ENCODE data around the gene GPC5. TPM values are rescaled to one million over a fixed set of nuclear protein-coding genes. Genes with fewer than 3 reads are reported as not detected.

Gene GPC5
- total and polyA plus RNA-seq, 2 donors (not counting 3 experiments of a cell fraction or from before 2014, with no cell fraction given), result 0.59 to 0.97 TPM

DNA sequence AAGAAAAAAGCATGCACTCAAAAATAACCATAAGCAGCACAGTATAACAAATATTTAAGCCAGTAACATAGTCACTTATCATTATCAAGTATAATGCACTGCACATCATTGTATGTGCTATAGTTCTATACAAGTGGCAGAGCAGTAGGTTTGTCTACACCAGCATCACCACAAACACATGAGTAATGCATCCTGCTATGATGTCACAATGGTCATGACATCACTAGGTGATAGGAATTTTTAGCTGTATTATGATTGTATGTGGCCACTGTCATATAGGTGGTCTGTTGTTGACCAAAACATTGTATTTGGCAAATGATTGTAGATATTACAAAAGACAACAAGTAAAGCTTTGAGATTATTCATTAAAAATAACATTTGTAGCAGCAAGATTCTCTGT is 967.5 kb downstream of the GPC5 start:
- no peak overlapping the region for H3K4me2 ChIP-seq (ENCODE audit: insufficient read depth, low read length)
- intact Hi-C loops (cut with micrococcal nuclease), result no loop called here
- H3K79me2 ChIP-seq (ENCODE audit: control insufficient read depth, insufficient read depth, low read length), result no peaks in the 10 kb centered on the region
- no peaks in the 10 kb centered on the region for H3K36me3 ChIP-seq (ENCODE audit: control insufficient read depth in 2 of 2, extremely low read depth in 1 of 2, insufficient read depth in 2 of 2, low read length in 2 of 2)
- no peaks in the 10 kb centered on the region for H3K27me3 ChIP-seq (ENCODE audit: control insufficient read depth in 2 of 2, insufficient read depth in 2 of 2, low read length in 2 of 2)
- POLR2A ChIA-PET, result no interaction called here
- no peak overlapping the region for H3K27ac ChIP-seq (ENCODE audit: insufficient read depth, low read depth, low read length)
- peaks cover 2% of the 10 kb centered on the region for H3K9me3 ChIP-seq (replicated peaks; ENCODE audit: control insufficient read depth, insufficient read depth, low read length)
- H3K9me1 ChIP-seq (replicated peaks; ENCODE audit: control insufficient read depth, extremely low read depth, insufficient read depth, low read length), result no peaks in the 10 kb centered on the region
- H3K9ac ChIP-seq (replicated peaks; ENCODE audit: extremely low read depth, insufficient read depth, low read length), result no peak overlapping the region
- TF ChIP-seq FOS (IDR thresholded peaks at IDR 0.05; ENCODE audit: borderline replicate concordance, insufficient read depth, low read length), result no peak
- no TSS peak for BruUV-seq (replicated peaks)
- no peaks in the 10 kb centered on the region for H3K4me1 ChIP-seq (ENCODE audit: control insufficient read depth, extremely low read depth, insufficient read depth, low read length)
- no peak for FAIRE-seq
- no peak overlapping the region for H2AFZ ChIP-seq (ENCODE audit: low read depth, low read length)
- DNase-seq (ENCODE audit: low read depth, low spot score), result no peak
- CTCF ChIA-PET, result no interaction called here
- H4K20me1 ChIP-seq (replicated peaks; ENCODE audit: control insufficient read depth, extremely low read depth, insufficient read depth, low read length), result no peaks in the 10 kb centered on the region
- dilution Hi-C loops (cut with MboI; ENCODE audit: extremely low pct_ligation_motif_present, low sequenced_read_pairs), result no loop called here
- H3K4me3 ChIP-seq (replicated peaks in 1 of 3; ENCODE audit: insufficient read depth in 1 of 3, low read depth in 1 of 3, low read length in 3 of 3), result no peak overlapping the region

DNA sequence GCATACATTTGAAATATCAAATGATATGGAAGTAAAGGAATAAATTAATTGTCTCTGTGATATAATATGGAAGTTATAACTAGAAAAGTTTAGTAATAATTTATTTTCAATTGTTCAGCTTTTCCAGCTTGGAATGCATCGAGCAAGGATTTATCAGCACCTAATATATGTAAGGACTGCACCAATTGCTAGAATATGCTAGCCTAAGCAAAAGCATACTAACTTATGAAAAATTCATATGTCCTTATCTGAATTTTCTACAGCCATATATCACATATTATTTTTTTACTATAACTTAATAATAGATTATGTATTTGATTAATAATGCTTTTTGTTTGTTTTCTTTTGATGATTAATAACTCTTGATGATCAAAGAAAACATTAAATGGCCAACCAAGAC is 979.0 kb downstream of the GPC5 start:
- Histone ChIP-seq H3K9me1 (replicated peaks; ENCODE audit: control insufficient read depth, extremely low read depth, insufficient read depth, low read length) (no peaks in the 10 kb centered on the region), H3K4me2 (ENCODE audit: insufficient read depth, low read length) (no peak overlapping the region), H3K27ac (ENCODE audit: insufficient read depth, low read depth, low read length) (no peak overlapping the region), H3K36me3 (ENCODE audit: control insufficient read depth in 2 of 2, extremely low read depth in 1 of 2, insufficient read depth in 2 of 2, low read length in 2 of 2) (no peaks in the 10 kb centered on the region), H3K79me2 (ENCODE audit: control insufficient read depth, insufficient read depth, low read length) (no peaks in the 10 kb centered on the region), H4K20me1 (replicated peaks; ENCODE audit: control insufficient read depth, extremely low read depth, insufficient read depth, low read length) (no peaks in the 10 kb centered on the region), H2AFZ (ENCODE audit: low read depth, low read length) (no peak overlapping the region), H3K27me3 (ENCODE audit: control insufficient read depth in 2 of 2, insufficient read depth in 2 of 2, low read length in 2 of 2) (no peaks in the 10 kb centered on the region), H3K9me3 (replicated peaks; ENCODE audit: control insufficient read depth, insufficient read depth, low read length) (peaks cover 4% of the 10 kb centered on the region), H3K9ac (replicated peaks; ENCODE audit: extremely low read depth, insufficient read depth, low read length) (no peak overlapping the region), H3K4me1 (ENCODE audit: control insufficient read depth, extremely low read depth, insufficient read depth, low read length) (no peaks in the 10 kb centered on the region), H3K4me3 (replicated peaks in 1 of 3; ENCODE audit: insufficient read depth in 1 of 3, low read depth in 1 of 3, low read length in 3 of 3) (no peak overlapping the region)
- dilution Hi-C loops (cut with MboI; ENCODE audit: extremely low pct_ligation_motif_present, low sequenced_read_pairs), result no loop called here
- FAIRE-seq, result no peak
- TF ChIP-seq GATA2 (IDR thresholded peaks at IDR 0.05; ENCODE audit: insufficient read depth, insufficient read length, low read depth, low read length), result no peak
- no peak for TF ChIP-seq POLR2AphosphoS5 (IDR thresholded peaks at IDR 0.05; ENCODE audit: insufficient read depth, low read depth, low read length)
- no peak for TF ChIP-seq MYC (IDR thresholded peaks at IDR 0.05; ENCODE audit: low read depth, low read length)
- TF ChIP-seq EZH2 (IDR thresholded peaks at IDR 0.05; ENCODE audit: borderline replicate concordance, low read depth, low read length, severe bottlenecking), result no peak
- TF ChIP-seq FOS (IDR thresholded peaks at IDR 0.05; ENCODE audit: borderline replicate concordance, insufficient read depth, low read length), result no peak
- no peak for TF ChIP-seq JUN (IDR thresholded peaks at IDR 0.05; ENCODE audit: borderline replicate concordance, insufficient read depth, insufficient read length, low read depth)
- TF ChIP-seq, protein P1, sequence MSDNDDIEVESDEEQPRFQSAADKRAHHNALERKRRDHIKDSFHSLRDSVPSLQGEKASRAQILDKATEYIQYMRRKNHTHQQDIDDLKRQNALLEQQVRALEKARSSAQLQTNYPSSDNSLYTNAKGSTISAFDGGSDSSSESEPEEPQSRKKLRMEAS (IDR thresholded peaks at IDR 0.05; ENCODE audit: insufficient read depth, insufficient read length), result no peak
- no peak for TF ChIP-seq POLR2A (IDR thresholded peaks at IDR 0.05; ENCODE audit: low read depth, low read length)
- TF ChIP-seq, protein P2, sequence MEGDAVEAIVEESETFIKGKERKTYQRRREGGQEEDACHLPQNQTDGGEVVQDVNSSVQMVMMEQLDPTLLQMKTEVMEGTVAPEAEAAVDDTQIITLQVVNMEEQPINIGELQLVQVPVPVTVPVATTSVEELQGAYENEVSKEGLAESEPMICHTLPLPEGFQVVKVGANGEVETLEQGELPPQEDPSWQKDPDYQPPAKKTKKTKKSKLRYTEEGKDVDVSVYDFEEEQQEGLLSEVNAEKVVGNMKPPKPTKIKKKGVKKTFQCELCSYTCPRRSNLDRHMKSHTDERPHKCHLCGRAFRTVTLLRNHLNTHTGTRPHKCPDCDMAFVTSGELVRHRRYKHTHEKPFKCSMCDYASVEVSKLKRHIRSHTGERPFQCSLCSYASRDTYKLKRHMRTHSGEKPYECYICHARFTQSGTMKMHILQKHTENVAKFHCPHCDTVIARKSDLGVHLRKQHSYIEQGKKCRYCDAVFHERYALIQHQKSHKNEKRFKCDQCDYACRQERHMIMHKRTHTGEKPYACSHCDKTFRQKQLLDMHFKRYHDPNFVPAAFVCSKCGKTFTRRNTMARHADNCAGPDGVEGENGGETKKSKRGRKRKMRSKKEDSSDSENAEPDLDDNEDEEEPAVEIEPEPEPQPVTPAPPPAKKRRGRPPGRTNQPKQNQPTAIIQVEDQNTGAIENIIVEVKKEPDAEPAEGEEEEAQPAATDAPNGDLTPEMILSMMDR (IDR thresholded peaks at IDR 0.05; ENCODE audit: extremely low read depth in 1 of 2, insufficient read depth in 1 of 2, low read depth in 1 of 2, low read length in 2 of 2), result no peak
- DNase-seq (ENCODE audit: low read depth, low spot score), result no peak
- intact Hi-C loops (cut with micrococcal nuclease), result no loop called here
- no TSS peak for BruUV-seq (replicated peaks)
- ChIA-PET POLR2A (no interaction called here), CTCF (no interaction called here)

Measured in endothelial cell of umbilical vein (primary cell).